H1 (cell line): Measurements from ENCODE around the gene ZNF28.

ENCODE experiments used
- CHD2 ChIP-seq: IDR thresholded peaks from 2 replicates; pipeline ENCODE4 v1.6.1; 2012; ENCODE audit warnings: low read length, improper control_type of control experiment
- NRF1 ChIP-seq: IDR thresholded peaks from 2 replicates; pipeline ENCODE4 v1.6.1; 2011; ENCODE audit warnings: mild to moderate bottlenecking, low read depth, low read length, improper control_type of control experiment
- POLR2A ChIP-seq, 2 experiments: IDR thresholded peaks; 1 replicate in 1 of 2; 2 replicates in 1 of 2; pipeline ENCODE4 v1.6.1; 2011; ENCODE audit warnings: low read depth in 2 of 2, low read length in 2 of 2, mild to moderate bottlenecking in 2 of 2; ENCODE audit errors: control extremely low read depth in 1 of 2
- POLR2AphosphoS5 ChIP-seq: IDR thresholded peaks from 2 replicates; pipeline ENCODE4 v1.6.1; 2011; ENCODE audit warnings: low read depth, low read length
- RFX5 ChIP-seq: IDR thresholded peaks from 2 replicates; pipeline ENCODE4 v1.6.1; 2011; ENCODE audit warnings: low read depth, low read length, improper control_type of control experiment, borderline replicate concordance
- TF ChIP-seq, protein P1 (sequence below): IDR thresholded peaks from 2 replicates; pipeline ENCODE4 v1.6.1; 2011; ENCODE audit warnings: low read depth, mild to moderate bottlenecking, low read length; ENCODE audit not compliant: insufficient read depth
- TF ChIP-seq, protein P2 (sequence below), 3 experiments: IDR thresholded peaks; 1 replicate in 2 of 3; 2 replicates in 1 of 3; pipeline versions ENCODE4 v1.5.1 to v1.6.1; 2011; ENCODE audit warnings: low read length in 3 of 3, mild to moderate bottlenecking in 3 of 3, inconsistent platforms in 2 of 3, low read depth in 1 of 3, moderate library complexity in 1 of 3; ENCODE audit not compliant: insufficient read depth in 1 of 3; ENCODE audit errors: control extremely low read depth in 1 of 3

DNA sequence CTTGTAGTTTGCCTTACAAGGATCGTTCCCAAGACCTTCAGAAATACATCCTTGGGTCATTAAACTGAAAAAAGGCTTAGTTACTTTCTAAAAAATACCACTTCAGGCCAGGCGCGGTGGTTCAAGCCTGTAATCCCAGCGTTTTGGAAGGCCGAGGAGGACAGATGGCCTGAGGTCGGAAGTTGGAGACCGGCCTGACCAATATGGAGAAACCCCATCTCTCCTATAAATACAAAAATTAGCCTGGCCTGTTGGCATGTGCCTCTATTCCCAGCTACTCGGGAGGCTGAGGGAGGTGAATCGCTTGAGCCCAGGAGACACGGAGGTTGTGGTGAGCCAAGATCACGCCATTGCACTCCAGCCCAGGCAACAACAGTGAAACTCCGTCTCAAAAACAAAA, 2.2 kb upstream of the ZNF28 start:
- no peak for TF ChIP-seq RFX5
- no peak for TF ChIP-seq CHD2
- TF ChIP-seq POLR2AphosphoS5, result no peak
- TF ChIP-seq, protein P1, sequence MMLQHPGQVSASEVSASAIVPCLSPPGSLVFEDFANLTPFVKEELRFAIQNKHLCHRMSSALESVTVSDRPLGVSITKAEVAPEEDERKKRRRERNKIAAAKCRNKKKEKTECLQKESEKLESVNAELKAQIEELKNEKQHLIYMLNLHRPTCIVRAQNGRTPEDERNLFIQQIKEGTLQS, result no peak
- TF ChIP-seq POLR2A (IDR thresholded peaks at IDR 0.05; ENCODE audit: control extremely low read depth in 1 of 2, low read depth in 2 of 2, low read length in 2 of 2), result no peak
- TF ChIP-seq, protein P2, sequence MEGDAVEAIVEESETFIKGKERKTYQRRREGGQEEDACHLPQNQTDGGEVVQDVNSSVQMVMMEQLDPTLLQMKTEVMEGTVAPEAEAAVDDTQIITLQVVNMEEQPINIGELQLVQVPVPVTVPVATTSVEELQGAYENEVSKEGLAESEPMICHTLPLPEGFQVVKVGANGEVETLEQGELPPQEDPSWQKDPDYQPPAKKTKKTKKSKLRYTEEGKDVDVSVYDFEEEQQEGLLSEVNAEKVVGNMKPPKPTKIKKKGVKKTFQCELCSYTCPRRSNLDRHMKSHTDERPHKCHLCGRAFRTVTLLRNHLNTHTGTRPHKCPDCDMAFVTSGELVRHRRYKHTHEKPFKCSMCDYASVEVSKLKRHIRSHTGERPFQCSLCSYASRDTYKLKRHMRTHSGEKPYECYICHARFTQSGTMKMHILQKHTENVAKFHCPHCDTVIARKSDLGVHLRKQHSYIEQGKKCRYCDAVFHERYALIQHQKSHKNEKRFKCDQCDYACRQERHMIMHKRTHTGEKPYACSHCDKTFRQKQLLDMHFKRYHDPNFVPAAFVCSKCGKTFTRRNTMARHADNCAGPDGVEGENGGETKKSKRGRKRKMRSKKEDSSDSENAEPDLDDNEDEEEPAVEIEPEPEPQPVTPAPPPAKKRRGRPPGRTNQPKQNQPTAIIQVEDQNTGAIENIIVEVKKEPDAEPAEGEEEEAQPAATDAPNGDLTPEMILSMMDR (IDR thresholded peaks at IDR 0.05; ENCODE audit: control extremely low read depth in 1 of 3, insufficient read depth in 1 of 3, low read depth in 1 of 3, low read length in 3 of 3), result no peak
- TF ChIP-seq NRF1, result no peak
